GM23248 (cell line): ENCODE measurements around the gene SLC22A13. TPM values are rescaled to one million over a fixed set of nuclear protein-coding genes. Genes with fewer than 3 reads are reported as not detected.

ENCODE experiments used
- DNase-seq: peaks from one replicate; pipeline ENCODE4 v3.0.0-alpha.2; 2015
- H2AFZ ChIP-seq: fragments of 200-600 bp; sonication (generic); 2 replicates; pipeline ENCODE4 v1.6.1; 2016; ENCODE audit warnings: antibody characterized with exemption
- H3F3A ChIP-seq: fragments of 200-600 bp; sonication (generic); 2 replicates; pipeline ENCODE4 v1.6.1; 2016; ENCODE audit warnings: mild to moderate bottlenecking, antibody characterized with exemption, mixed run types; ENCODE audit not compliant: insufficient read depth
- H3K27ac ChIP-seq: fragments of 200-600 bp; sonication (generic); 2 replicates; pipeline ENCODE4 v1.5.1; 2016; ENCODE audit warnings: mild to moderate bottlenecking
- H3K27me3 ChIP-seq: fragments of 200-600 bp; sonication (generic); replicated peaks from 2 replicates; pipeline ENCODE4 v1.6.1; 2016; ENCODE audit warnings: mild to moderate bottlenecking; ENCODE audit not compliant: insufficient read depth
- H3K36me3 ChIP-seq: fragments of 200-600 bp; sonication (generic); 2 replicates; pipeline ENCODE4 v1.6.1; 2016; ENCODE audit warnings: low read depth, mild to moderate bottlenecking
- H3K4me1 ChIP-seq: fragments of 200-600 bp; sonication (generic); 2 replicates; pipeline ENCODE4 v1.6.1; 2016; ENCODE audit warnings: mild to moderate bottlenecking; ENCODE audit not compliant: insufficient read depth
- H3K4me2 ChIP-seq: fragments of 200-600 bp; sonication (generic); one replicate; pipeline ENCODE4 v1.6.1; 2016; ENCODE audit warnings: mild to moderate bottlenecking; ENCODE audit not compliant: unreplicated experiment
- H3K4me3 ChIP-seq: fragments of 200-600 bp; sonication (generic); 2 replicates; pipeline ENCODE4 v1.5.1; 2016; ENCODE audit warnings: mild to moderate bottlenecking
- H3K79me2 ChIP-seq: fragments of 200-600 bp; sonication (generic); 2 replicates; pipeline ENCODE4 v1.6.1; 2016; ENCODE audit warnings: mild to moderate bottlenecking; ENCODE audit not compliant: insufficient read depth
- H3K9ac ChIP-seq: fragments of 200-600 bp; sonication (generic); 2 replicates; pipeline ENCODE4 v1.6.1; 2016; ENCODE audit warnings: mild to moderate bottlenecking
- H3K9me2 ChIP-seq: fragments of 200-600 bp; sonication (generic); 2 replicates; pipeline ENCODE4 v1.6.1; 2016; ENCODE audit warnings: mixed run types, mild to moderate bottlenecking, moderate library complexity; ENCODE audit not compliant: insufficient read depth
- H3K9me3 ChIP-seq: fragments of 200-600 bp; sonication (generic); one replicate; pipeline ENCODE4 v1.6.1; 2017; ENCODE audit warnings: low read depth
- H4K20me1 ChIP-seq: fragments of 200-600 bp; sonication (generic); 2 replicates; pipeline ENCODE4 v1.6.0; 2016; ENCODE audit not compliant: insufficient read depth
- EZH2 ChIP-seq: fragments of 200-600 bp; sonication (generic); IDR thresholded peaks from 2 replicates; pipeline ENCODE4 v1.6.1; 2018; ENCODE audit warnings: antibody characterized with exemption, mild to moderate bottlenecking; ENCODE audit not compliant: insufficient read depth, poor library complexity, severe bottlenecking
- EZH2phosphoT487 ChIP-seq: fragments of 200-600 bp; sonication (generic); IDR thresholded peaks from 2 replicates; pipeline ENCODE4 v1.6.1; 2018; ENCODE audit warnings: antibody characterized with exemption, moderate library complexity, mild to moderate bottlenecking, low read depth; ENCODE audit not compliant: insufficient read depth
- WGBS, 2 experiments: methylation state at CpG; one replicate each; pipeline ENCODE4 v1.1.6; 2015 to 2017; ENCODE audit warnings: low lambda C conversion rate in 2 of 2, low coverage in 1 of 2; ENCODE audit errors: missing lambda C conversion rate in 2 of 2; 5-methylcytosine and 5-hydroxymethylcytosine counted together
- in situ Hi-C: fragments of 300-500 bp; cut with MboI; formaldehyde crosslinking; loops from 2 replicates; pipeline ENCODE4 v1.15.0; 2020
- polyA plus RNA-seq: library from polyadenylated mRNA; unstranded; fragments of >200 nt; fragmentation: Nextera tagmentation; extraction: Ambion mirVana; gene quantifications from 2 replicates; pipeline ENCODE4 v1.2.1, GENCODE V29; 2016
- small RNA-seq: library from RNA; depleted of rRNA; stranded (forward); fragments of <200 nt; gene quantifications from one replicate; pipeline ENCODE3, GENCODE V24; 2014; ENCODE audit warnings: low read depth, low replicate concordance
- total RNA-seq: library from RNA; depleted of rRNA; stranded (reverse); fragments of >200 nt; shearing (Covaris generic); gene quantifications from 2 replicates; pipeline ENCODE4 v1.2.3, GENCODE V29; 2014; rRNA removed

SLC22A13 gene
- total and polyA plus RNA-seq, 2 experiments from 2014 or later: 0.86 TPM; not detected in 1

GRCh38 chr3:38325256-38325655 is 59.6 kb downstream of the SLC22A13 start:
- 27 to 43% methylated on average over 2 of the region's 2 CpGs for WGBS, 2 experiments

GRCh38 chr3:38327335-38328009 is 61.9 kb downstream of the SLC22A13 start:
- Histone ChIP-seq H3K27ac (no peak overlapping the region), H3K9me3 (no peaks in the 10 kb centered on the region), H3K4me2 (no peak overlapping the region), H3F3A (peaks cover 9% of the 10 kb centered on the region; the same call in 1 of the 2 replicates), H3K36me3 (no peaks in the 10 kb centered on the region), H2AFZ (no peak overlapping the region), H3K4me1 (no peaks in the 10 kb centered on the region), H3K9ac (no peak overlapping the region), H3K27me3 (no peaks in the 10 kb centered on the region), H3K4me3 (no peak overlapping the region), H3K9me2 (no peaks in the 10 kb centered on the region), H3K79me2 (no peaks in the 10 kb centered on the region), H4K20me1 (no peaks in the 10 kb centered on the region)
- peak; percentile 73 for DNase-seq
- no peak for TF ChIP-seq EZH2phosphoT487
- TF ChIP-seq EZH2: no peak
- in situ Hi-C loops: no loop called here

More at GRCh38 chr3:38325256-38325655, 59.6 kb downstream of the SLC22A13 start:
- Histone ChIP-seq H3F3A (peaks cover 9% of the 10 kb centered on the region; the same call in 1 of the 2 replicates), H3K9me2 (no peaks in the 10 kb centered on the region), H3K79me2 (no peaks in the 10 kb centered on the region), H3K4me1 (no peaks in the 10 kb centered on the region), H4K20me1 (no peaks in the 10 kb centered on the region), H3K9me3 (no peaks in the 10 kb centered on the region), H3K36me3 (no peaks in the 10 kb centered on the region), H3K9ac (no peak overlapping the region), H2AFZ (no peak overlapping the region), H3K4me3 (no peak overlapping the region), H3K27me3 (no peaks in the 10 kb centered on the region), H3K27ac (no peak overlapping the region), H3K4me2 (no peak overlapping the region)
- DNase-seq: no peak
- in situ Hi-C loops: no loop called here
- TF ChIP-seq EZH2phosphoT487: no peak
- TF ChIP-seq EZH2: no peak

Small RNA genes within 50 kb of the gene (small RNA-seq; reads per million reads assigned to genes)
- gene RNU6-235P: not detected

Other genes starting within 250 kb of the SLC22A13 start
- gene PLCD1, start 236.2 kb upstream of the SLC22A13 start, total RNA-seq: 18.8 and 20.2 TPM in 2 replicates
- 19.6 and 21.4 TPM in 2 replicates for gene PLCD1, start 236.2 kb upstream of the SLC22A13 start, polyA plus RNA-seq
- gene DLEC1, start 226.6 kb upstream of the SLC22A13 start, total RNA-seq: not detected in 2 replicates
- gene DLEC1, start 226.6 kb upstream of the SLC22A13 start, polyA plus RNA-seq: 0.15 TPM in 1 of 2 replicates, not detected in the other
- 18.7 and 32.9 TPM in 2 replicates for gene ACAA1, start 128.7 kb upstream of the SLC22A13 start, total RNA-seq
- 49.3 and 50.5 TPM in 2 replicates for gene ACAA1, start 128.7 kb upstream of the SLC22A13 start, polyA plus RNA-seq
- 6.7 and 8.6 TPM in 2 replicates for gene MYD88, start 127.2 kb upstream of the SLC22A13 start, total RNA-seq
- gene MYD88, start 127.2 kb upstream of the SLC22A13 start, polyA plus RNA-seq: 32.1 and 33.3 TPM in 2 replicates
- gene OXSR1, start 100.3 kb upstream of the SLC22A13 start, total RNA-seq: 29.5 and 40.0 TPM in 2 replicates
- 15.0 and 17.1 TPM in 2 replicates for gene OXSR1, start 100.3 kb upstream of the SLC22A13 start, polyA plus RNA-seq
- gene SLC22A14, start 16.5 kb downstream of the SLC22A13 start, total RNA-seq: not detected in 2 replicates
- gene SLC22A14, start 16.5 kb downstream of the SLC22A13 start, polyA plus RNA-seq: 0.08 TPM in 1 of 2 replicates, not detected in the other
- 4.1 and 4.8 TPM in 2 replicates for gene XYLB, start 81.0 kb downstream of the SLC22A13 start, total RNA-seq
- gene XYLB, start 81.0 kb downstream of the SLC22A13 start, polyA plus RNA-seq: 5.2 and 5.4 TPM in 2 replicates
- gene ACVR2B, start 188.1 kb downstream of the SLC22A13 start, total RNA-seq: 0.76 TPM in 2 replicates
- 0.16 TPM in 2 replicates for gene ACVR2B, start 188.1 kb downstream of the SLC22A13 start, polyA plus RNA-seq
- 6.4 and 8.6 TPM in 2 replicates for gene EXOG, start 230.5 kb downstream of the SLC22A13 start, total RNA-seq
- 8.2 and 9.0 TPM in 2 replicates for gene EXOG, start 230.5 kb downstream of the SLC22A13 start, polyA plus RNA-seq